ENCODE measurements around the gene SGPP2. TPM values are rescaled to one million over a fixed set of nuclear protein-coding genes. Genes with fewer than 3 reads are reported as not detected.
"Not testable (repeated sequence)": the region's sequence is repeated elsewhere in the genome, so short reads cannot be mapped to it uniquely, and the experiment has no call there.

The SGPP2 gene
- total RNA-seq, 1 experiment from 2014 or later: not detected

- Histone ChIP-seq H3K9ac (ENCODE audit: low read length) (no peak overlapping the region), H3F3A (ENCODE audit: low read length, unreplicated experiment) (no peaks in the 10 kb centered on the region), H4K20me1 (ENCODE audit: low read length) (0 out of 2 replicates have a peak, but pooled peaks cover 3% of the 10 kb centered on the region), H3K4me1 (ENCODE audit: insufficient read depth, low read length) (no peaks in the 10 kb centered on the region), H3K27ac (ENCODE audit: low read length) (no peak overlapping the region), H3K79me2 (ENCODE audit: low read length) (0 out of 2 replicates have a peak, but pooled peaks cover 5% of the 10 kb centered on the region), H2AFZ (ENCODE audit: low read length) (no peak overlapping the region), H3K4me3 (ENCODE audit: low read length) (no peak overlapping the region), H3K27me3 (ENCODE audit: low read length) (no peaks in the 10 kb centered on the region), H3K9me3 (ENCODE audit: low read length) (no peaks in the 10 kb centered on the region), H3K9me2 (replicated peaks; ENCODE audit: low read length) (no peaks in the 10 kb centered on the region), H3K4me2 (ENCODE audit: low read length) (no peak overlapping the region), H3K36me3 (ENCODE audit: low read depth, low read length) (peaks cover 24% of the 10 kb centered on the region; the same call in 1 of the 2 replicates)
- ATAC-seq: peak; percentile 57
- no TSS peak for BruUV-seq (replicated peaks)
- peak; percentile 25 for DNase-seq
- TF ChIP-seq EZH2phosphoT487 (IDR thresholded peaks at IDR 0.05; ENCODE audit: borderline replicate concordance, low read length) (no peak), CTCF (conservative IDR thresholded peaks at IDR 0.05; ENCODE audit: low read depth, low read length) (peak; percentile 54), EZH2 (IDR thresholded peaks at IDR 0.05; ENCODE audit: low read length, unreplicated experiment) (no peak)
- POLR2A ChIA-PET (ENCODE audit: unreplicated experiment): no interaction called here
- CTCF ChIA-PET: no interaction called here
- intact Hi-C loops (cut with micrococcal nuclease): loop anchor here (1.0 kb wide), 1 partner anchor 265 kb away; no protein-coding TSS in a partner anchor
Measured at GRCh38 chr2:222582928-222583327, 158.6 kb downstream of the SGPP2 start.

- H3K9me3 ChIP-seq (ENCODE audit: low read length); H3K4me1 ChIP-seq (ENCODE audit: insufficient read depth, low read length); H3K27ac ChIP-seq (ENCODE audit: low read length); DNase-seq; H3K9ac ChIP-seq (ENCODE audit: low read length); intact Hi-C loops (cut with micrococcal nuclease); H3K9me2 ChIP-seq (replicated peaks; ENCODE audit: low read length); POLR2A ChIA-PET (ENCODE audit: unreplicated experiment); H3K79me2 ChIP-seq (ENCODE audit: low read length); CTCF ChIA-PET; H3K27me3 ChIP-seq (ENCODE audit: low read length); H3F3A ChIP-seq (ENCODE audit: low read length, unreplicated experiment); BruUV-seq (replicated peaks); ATAC-seq; H3K4me3 ChIP-seq (ENCODE audit: low read length); H3K4me2 ChIP-seq (ENCODE audit: low read length); H4K20me1 ChIP-seq (ENCODE audit: low read length); H2AFZ ChIP-seq (ENCODE audit: low read length): not testable (repeated sequence)
- peaks cover 17% of the 10 kb centered on the region; the same call in 1 of the 2 replicates for H3K36me3 ChIP-seq (ENCODE audit: low read depth, low read length)
Measured at GRCh38 chr2:222584589-222584988, 160.2 kb downstream of the SGPP2 start.

DNA sequence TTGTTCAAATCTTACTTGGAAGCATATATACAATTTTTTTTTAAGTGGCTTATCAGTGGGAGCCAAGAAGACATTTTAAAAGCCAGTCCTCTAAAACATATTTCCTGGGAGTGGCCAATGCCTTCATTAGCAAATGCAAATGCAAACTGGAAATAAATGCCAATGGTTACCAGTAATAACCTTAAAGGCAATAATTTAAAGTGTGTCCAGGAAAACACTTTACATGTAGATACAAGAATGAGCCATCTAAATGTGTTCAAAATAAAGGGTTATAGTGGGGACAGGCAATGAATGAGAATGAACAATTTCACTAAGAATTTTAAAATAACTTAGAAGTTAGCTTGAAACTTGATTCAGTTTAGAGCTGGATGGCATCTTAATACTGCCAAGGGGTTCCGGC, 167.3 kb downstream of the SGPP2 start:
- H3K27me3 ChIP-seq (ENCODE audit: low read length): no peaks in the 10 kb centered on the region
- DNase-seq (no peak), ATAC-seq (no peak)
- H3K4me1 ChIP-seq (ENCODE audit: insufficient read depth, low read length): peaks cover 6% of the 10 kb centered on the region; the same call in 1 of the 2 replicates
- CTCF ChIA-PET: interaction anchor here (0.6 kb wide), 1 partner anchor 15 kb away, joined by 3 read pairs; no protein-coding TSS in a partner anchor
- no peaks in the 10 kb centered on the region for H4K20me1 ChIP-seq (ENCODE audit: low read length)
- POLR2A ChIA-PET (ENCODE audit: unreplicated experiment): no interaction called here
- H3K4me2 ChIP-seq (ENCODE audit: low read length): no peak overlapping the region
- H3K36me3 ChIP-seq (ENCODE audit: low read depth, low read length): peaks cover 33% of the 10 kb centered on the region
- H3K9me3 ChIP-seq (ENCODE audit: low read length): no peaks in the 10 kb centered on the region
- H3F3A ChIP-seq (ENCODE audit: low read length, unreplicated experiment): no peaks in the 10 kb centered on the region
- H3K9me2 ChIP-seq (replicated peaks; ENCODE audit: low read length): no peaks in the 10 kb centered on the region
- H3K79me2 ChIP-seq (ENCODE audit: low read length): peaks cover 10% of the 10 kb centered on the region; the same call in 1 of the 2 replicates
- no peak overlapping the region for H3K27ac ChIP-seq (ENCODE audit: low read length)
- no peak overlapping the region for H2AFZ ChIP-seq (ENCODE audit: low read length)
- TF ChIP-seq EZH2 (IDR thresholded peaks at IDR 0.05; ENCODE audit: low read length, unreplicated experiment): no peak
- TF ChIP-seq EZH2phosphoT487 (IDR thresholded peaks at IDR 0.05; ENCODE audit: borderline replicate concordance, low read length): no peak
- TF ChIP-seq CTCF (conservative IDR thresholded peaks at IDR 0.05; ENCODE audit: low read depth, low read length): no peak
- H3K4me3 ChIP-seq (ENCODE audit: low read length): no peak overlapping the region
- intact Hi-C loops (cut with micrococcal nuclease): no loop called here
- no TSS peak for BruUV-seq (replicated peaks)
- no peak overlapping the region for H3K9ac ChIP-seq (ENCODE audit: low read length)

Data from PC-3 (cell line).